ENCODE data around the gene RACGAP1.

RACGAP1 gene

DNA sequence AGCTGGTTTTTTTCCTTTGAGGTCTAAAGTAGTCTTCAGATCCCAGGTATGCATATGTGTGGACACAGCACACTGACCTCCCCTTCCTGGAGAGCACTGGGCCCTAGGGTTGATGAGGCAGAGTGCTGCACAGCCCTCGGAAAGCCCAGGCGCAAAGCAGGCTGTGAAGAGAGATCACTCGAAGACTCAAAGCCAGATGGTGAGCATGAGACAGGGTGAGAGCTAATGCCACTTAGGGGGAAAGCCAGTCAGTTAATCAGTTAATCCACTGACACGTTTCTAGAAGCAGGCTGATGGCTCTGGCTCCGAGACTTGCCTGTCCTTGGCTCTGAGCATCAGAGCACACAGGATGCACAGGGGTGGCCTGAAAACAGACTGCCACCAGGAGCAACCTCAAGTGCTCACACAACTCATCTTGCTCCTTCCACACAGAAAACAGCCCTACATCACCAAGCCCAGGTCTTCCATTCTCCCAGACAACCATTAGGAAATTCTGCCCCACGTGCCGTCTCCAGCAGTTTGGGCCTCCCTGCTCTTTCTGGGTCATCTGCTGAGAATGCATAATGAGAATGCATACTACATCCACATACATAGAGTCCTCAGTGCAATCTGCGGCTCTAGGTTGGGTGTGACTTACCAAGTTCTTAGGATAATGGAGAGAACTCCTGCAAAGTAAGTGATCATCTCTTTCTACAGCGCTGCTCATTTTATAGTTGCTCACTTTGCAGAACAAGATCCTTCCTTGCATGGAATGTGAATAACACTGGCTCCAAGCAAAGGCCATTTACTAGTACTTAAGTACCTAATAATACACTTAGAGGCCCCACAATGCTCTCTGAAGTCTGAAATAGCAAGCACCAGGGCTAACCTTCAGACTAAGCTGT is 40.6 kb downstream of the RACGAP1 start:
- DNase-seq, result no peak

DNA sequence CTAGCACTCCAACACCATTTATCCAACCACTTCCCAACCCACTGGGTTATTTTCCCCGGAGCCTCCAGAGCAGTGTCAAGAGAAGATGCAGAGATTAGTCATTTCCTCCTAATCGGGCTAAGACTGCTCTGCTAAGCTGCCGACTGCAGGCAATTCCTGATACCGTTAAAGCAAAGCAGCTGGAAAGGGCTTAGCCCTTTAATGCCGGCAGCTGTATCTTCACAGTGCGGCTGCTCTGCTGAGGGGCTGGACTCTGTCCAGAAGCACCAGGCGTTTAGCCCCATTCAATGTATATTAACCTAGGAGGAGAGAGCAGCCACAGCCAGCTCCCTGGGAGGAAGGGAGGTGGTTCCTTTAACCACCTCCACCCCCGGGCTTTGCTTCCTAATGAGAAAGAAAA is 41.4 kb downstream of the RACGAP1 start:
- peak; percentile 93 for DNase-seq

DNA sequence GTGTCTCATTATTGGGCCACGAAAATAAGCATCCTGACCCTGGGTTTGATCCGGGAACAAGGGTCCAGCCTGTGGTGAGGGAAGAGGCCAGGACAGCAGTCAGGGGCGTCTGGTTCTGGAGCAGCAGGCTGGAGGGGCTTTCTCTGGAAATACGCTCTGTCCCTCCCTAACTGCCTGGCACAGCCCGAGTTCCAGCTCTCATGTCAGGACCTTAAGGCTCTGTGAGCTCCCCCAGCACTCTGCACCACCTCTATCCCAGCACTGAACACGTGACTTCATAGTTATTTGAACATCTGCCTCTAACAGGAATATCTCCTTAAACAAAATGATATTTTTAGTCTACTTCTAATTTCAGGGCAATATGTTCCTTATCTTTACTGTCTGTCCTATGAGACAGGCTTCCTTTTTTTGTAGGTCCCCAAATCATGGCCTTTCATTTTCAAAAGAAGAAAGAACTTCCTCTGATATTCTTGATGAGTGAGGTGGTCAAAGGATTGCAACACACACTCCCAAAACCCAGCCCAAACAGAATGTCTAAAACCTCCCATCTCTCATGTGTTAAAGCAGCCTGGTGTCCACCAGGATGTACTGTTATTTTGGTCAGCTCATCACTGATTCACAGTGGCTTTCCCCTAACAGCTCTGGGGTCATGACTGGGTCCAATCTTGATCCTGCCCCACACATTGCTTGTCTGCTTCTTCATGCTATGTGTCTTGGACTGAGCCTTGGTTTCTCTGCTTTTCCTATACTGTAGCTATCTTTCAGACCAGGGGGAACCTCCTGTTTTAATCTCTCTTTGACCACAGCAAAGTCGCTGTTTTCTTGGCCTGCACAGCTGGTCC is 42.8 kb downstream of the RACGAP1 start:
- no peak for DNase-seq

DNA sequence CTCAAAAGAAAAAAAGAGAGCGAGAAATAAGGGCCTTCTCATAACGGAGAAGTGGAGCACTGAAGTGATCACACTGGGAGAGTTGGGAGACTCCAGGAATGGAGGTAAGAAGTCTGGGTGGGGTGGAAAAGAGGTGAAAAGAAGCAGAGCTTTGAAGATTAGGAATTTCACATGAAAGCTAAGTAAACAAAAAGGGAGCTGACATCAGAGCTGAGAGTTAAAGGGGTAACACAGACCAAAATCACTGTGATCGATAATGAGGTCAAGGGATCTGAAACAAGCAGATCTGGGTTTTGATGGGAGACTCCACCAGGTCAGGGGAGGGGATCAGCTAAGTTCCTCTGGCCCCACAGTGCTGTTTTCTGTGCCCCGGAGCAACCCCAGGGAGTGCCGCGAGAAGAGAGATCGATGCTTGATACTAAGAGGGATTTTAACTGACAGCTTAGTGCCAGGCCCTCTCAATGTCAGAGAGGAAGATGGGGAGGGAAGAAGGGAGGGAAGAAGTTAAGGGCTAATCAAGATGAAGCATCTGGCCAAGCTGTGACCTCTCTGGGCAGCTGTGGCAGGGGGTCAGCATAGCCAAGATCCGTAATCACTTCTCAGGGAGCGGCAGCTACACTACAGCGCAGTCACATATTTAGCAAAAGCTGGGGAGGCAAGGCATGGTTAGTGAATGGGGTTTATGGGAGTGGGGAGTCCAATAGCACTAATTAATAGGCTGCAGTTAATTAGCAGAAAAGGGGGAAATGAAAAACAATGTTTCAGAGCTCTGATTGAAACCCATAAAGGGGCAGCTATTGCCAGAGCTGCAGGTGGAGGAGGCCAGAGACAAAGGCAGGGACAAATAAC is 44.6 kb downstream of the RACGAP1 start:
- no peak for DNase-seq

DNA sequence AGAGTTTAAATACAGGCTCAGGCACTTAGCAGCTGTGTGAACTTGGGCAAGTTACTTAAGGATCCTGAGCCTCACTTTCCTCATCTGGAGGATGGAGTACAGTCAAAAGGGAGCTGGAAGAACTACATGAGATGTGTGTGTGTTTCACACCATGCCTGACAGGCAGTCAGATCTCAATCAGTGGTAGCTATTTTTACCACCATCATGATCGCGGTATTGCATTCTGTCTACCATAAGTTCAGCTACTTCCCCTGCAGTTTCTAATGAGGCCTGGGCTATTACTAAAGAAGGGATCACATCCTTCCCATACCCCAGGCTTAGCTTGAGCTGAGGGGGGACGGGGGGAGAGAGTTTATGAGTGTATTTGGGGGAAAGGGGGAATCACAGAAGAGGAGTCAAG is 45.5 kb downstream of the RACGAP1 start:
- no peak for DNase-seq

DNA sequence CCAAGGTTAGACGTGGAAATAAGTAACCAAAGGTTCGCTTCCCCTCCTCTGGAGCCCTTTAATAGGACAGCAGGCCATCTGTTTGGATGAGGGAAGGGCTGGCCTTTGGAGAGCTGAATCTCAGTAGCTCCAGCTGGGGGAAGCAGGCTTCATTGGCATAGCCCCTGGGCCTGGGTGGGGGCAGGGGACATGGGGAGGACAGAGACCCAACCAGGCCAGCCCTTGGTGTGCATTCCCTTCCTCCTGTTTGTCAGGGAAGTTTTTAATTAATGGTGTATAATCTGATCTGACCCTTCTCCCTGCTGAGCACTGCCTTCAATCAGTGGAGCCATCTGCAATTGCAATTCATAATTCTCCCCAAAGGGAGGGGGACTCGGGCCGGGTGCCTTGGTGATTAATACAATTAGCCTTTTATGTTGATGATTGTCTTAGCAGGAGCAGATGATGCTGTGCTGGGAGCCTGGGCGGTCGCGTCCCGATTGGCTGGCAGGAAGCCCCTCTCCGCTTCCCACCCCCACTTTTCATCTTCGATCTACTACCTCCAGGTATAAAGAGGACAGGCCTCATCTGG is 46.2 kb downstream of the RACGAP1 start:
- DNase-seq, result no peak

DNA sequence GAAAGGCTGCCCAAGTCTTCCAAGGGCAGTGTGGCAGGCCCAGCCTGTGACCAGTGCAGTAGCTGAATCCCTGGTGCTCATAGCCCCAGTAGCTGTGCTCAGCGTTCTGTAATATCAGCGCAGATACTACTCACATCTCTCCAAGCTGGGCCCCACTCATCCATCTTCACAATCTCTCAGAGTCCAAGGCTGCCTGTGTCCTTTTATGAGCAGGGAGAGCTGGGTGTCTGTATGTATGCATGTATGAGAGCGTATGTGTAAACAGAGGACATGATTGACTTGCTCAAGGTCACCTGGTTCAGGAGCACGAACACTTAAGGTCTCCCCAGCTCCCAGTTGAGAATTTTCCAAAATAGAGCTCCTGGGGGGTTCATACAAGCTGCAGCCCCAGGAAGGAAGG is 47.2 kb downstream of the RACGAP1 start:
- DNase-seq, result no peak

DNA sequence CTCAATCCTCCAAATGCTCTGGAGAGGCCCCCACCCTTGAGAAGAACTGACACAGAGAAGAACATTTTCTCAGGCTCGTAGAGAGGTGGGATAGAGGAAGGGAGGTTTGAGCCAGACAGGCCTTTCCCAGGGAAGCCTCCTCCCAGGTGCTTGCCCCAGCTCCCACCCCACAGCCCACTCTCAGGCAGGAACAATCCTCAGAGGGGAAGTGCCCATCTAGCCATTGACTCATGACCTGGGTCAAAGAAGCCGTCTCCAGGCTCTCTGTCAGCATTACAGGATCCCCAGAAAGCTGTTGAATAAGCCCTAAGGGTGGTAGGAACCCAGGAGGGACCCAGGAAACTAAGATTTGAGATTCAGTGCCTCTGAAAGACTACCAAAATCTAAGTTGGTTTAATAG is 48.7 kb downstream of the RACGAP1 start:
- no peak for DNase-seq

DNA sequence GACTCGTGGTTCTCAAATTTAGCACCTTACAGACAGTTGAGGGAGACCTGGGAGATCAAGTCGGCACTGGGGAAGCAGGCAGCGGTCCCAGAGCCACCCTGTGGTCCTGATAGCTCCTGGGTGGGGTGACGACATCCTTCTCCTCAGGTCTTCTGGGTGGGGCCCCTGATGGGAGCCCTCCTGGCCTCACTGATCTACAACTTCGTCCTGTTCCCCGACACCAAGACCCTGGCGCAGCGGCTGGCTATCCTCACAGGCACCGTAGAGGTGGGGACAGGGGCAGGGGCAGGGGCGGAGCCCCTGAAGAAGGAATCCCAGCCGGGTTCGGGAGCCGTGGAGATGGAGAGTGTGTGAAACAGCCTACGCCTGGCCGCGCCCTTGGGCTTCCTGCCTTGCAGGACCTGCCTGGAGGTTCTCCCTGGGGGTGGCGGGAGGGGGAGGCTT is 50.0 kb downstream of the RACGAP1 start:
- no peak for DNase-seq

DNA sequence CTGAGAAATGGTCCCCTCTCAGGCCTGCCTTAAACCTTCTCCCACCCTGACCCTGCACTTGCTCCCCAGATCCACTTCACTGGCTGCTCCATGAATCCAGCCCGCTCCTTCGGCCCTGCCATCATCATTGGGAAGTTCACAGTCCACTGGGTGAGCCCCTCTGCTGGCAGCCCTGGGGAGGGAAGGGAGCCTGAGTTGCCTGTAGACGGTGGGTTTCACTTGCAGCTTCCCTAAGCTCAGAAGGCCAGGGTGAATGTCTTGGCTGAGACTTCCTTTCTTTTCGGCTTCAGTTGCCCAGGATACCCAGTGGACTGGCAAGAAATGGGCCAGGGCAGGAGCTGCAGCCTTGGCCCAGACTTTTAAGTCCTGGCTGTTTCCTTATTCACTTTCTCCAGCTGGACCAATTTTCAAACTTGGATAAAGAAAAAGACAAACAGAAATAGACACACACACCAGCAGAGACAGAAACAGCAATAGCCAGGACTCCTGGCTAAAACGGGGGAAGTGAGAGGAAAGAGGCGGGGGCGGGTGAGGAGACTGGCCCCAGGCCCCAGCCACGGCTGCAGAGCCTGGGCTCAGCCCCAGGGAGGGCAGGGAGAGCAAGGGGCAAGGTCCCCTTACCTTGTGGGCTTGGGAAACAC is 50.5 kb downstream of the RACGAP1 start:
- no peak for DNase-seq

DNA sequence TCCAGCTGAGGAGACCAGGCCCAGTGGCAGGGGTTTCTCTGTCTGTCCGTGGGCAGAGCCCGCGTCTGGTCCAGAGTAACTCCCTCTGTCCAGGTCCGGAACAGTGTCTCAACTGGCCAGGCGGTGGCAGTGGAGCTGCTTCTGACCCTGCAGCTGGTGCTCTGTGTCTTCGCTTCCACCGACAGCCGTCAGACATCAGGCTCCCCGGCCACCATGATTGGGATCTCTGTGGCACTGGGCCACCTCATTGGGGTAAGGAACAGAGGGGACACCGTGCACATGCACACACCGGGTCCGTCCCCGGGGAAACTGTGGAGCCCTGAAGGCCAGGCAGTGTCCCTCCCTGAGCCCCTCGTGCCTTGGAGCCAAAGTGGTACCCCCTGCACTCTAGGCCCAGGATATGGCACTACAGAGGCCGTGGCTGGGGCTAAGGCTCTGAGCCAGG is 51.0 kb downstream of the RACGAP1 start:
- DNase-seq, result peak; percentile 60

DNA sequence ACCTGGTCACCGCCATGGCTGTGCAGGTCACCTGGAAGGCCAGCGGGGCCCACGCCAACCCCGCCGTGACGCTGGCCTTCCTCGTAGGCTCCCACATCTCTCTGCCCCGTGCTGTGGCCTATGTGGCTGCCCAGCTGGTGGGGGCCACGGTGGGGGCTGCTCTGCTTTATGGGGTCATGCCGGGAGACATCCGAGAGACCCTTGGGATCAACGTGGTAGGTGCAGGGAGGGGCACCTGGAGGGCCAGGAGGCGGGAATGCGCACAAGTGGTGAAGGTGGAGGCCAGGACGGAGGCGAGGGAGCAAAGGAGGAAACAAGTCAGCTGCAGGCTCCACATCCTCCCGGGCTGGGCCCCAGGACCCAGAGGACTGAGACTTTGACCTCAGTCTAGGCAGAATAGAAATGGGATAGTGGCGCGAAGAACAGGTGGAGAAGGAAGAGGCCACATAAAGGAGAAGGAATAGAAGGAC is 51.9 kb downstream of the RACGAP1 start:
- no peak for DNase-seq

DNA sequence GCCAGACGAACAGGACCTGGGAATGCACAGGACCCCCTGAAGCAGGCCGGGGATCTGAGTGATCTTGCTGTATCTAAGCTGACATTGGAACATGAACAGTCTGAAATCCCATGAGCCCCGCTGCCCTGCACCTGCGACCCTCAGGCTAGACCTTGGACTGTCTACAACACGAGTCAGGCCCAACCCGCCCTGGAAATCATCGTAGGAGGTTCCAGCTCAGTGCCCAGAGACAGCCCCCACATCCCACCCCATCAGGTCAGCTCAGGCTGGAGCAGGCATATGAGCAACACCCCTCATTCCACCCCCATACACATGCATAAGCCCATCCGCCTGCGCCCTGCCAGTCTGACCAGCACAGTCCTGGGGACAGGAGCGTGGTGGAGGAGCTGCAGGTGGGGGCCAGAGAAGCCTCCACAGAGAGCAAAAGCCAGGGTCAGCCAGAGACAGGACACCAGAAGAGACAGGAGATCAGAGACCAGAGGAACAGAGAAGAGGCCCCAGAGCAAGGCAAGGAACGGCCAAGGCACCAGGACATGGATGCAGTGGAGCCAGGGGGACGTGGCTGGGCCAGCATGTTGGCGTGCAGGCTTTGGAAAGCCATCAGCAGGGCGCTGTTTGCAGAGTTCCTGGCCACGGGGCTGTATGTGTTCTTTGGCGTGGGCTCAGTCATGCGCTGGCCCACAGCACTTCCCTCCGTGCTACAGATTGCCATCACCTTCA is 52.5 kb downstream of the RACGAP1 start, which contains the start of gene AQP6:
Gene AQP6, plus strand, starts transcription at position 307 of the 720 bp plus-strand sequence. Its CDS starts 227 bp downstream, at position 534.
- DNase-seq, result no peak

DNA sequence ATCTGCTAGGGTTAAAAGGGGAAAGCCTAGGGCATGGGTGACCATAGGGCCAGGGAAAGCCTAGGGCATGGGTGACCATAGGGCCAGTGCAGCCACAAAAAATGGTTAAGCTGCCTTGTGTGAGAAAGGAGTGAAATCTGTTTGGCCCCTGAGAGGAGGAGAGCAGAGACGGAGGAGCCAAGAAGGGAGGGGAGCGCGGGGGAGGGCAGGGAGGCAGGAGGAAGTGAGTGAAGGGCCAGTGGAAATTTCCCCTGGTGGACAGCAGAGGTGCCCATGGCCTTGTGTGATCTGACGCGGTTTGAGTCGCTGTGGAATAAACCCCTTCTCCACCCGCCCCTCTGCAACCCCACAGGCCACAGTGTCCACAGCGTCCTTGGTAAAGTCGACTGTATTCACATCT is 53.2 kb downstream of the RACGAP1 start:
- DNase-seq, result no peak

DNA sequence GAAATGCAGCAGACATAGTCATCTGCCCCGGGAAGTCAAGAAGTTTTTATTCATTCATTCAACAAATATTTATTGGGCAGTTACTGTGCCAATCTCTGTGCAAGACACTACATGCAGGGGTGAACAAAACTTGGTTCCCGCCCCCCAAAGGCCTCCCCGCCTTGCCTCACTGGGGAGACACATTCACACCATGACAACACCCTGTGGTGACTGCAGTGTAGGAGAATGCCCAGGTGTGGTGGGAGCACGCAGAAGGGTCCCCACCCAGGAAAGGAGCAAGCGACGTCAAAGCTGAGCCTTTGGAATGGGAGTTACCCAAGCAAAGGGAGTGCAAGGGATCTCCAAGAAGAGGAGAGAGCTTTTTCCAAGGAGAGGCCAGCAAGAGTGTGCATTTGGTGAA is 54.2 kb downstream of the RACGAP1 start:
- no peak for DNase-seq

DNA sequence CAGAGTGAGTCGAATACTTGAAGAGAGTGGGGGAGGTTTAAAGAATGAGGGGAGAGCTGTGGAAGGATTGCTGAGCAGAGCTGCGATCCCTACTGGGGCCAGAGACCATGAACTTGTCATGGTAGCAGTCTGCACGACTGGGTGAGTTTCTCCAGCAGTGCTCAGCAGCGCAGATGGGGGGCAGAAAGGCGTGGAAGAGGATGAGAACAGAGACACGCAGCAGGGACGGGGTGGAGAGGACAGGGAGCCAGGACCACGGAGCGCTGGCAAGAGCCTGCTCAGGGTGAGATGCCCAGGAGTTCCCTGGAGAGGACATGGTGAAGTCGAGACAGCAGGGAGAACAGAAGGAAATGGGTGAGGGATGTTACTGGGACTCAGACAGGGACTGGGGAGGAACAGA is 54.6 kb downstream of the RACGAP1 start:
- DNase-seq, result no peak

DNA sequence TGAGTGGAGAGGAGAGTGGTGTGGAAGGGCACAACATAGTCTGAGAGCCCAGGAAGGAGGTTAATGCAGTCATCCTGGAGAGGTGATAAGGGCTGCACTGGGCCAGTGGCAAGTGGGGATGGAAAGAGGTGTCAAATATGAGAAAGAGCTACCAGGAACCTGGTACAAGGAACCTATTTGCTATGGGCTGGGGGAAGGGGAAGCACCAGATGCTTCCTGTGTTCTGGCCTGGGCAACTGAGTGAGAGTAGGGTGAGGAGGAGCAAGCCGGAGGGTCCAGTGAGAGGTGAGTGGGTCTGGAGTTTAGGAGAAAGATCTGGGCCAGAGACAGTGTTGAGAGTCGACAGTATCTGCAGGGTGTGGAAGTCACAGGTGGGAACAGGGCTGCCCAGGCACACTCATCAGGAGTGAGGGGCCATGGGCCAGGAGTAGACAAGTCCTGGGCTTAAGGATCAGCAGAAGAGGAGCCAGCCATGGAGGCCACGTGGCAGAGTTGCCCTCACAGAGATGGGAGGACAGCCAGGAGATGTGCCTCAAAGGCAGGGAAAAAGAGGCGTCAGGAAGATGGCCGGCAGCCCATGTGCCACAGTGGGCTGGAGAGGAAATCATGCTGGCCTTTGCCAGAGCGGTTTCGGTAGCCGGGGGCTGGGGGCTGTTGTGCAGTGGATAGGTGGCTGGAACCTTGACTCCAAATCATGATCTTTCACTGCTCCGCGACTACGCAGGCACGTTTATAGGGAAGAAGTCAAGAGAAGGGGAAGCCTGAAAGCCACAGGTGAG is 55.5 kb downstream of the RACGAP1 start:
- no peak for DNase-seq

DNA sequence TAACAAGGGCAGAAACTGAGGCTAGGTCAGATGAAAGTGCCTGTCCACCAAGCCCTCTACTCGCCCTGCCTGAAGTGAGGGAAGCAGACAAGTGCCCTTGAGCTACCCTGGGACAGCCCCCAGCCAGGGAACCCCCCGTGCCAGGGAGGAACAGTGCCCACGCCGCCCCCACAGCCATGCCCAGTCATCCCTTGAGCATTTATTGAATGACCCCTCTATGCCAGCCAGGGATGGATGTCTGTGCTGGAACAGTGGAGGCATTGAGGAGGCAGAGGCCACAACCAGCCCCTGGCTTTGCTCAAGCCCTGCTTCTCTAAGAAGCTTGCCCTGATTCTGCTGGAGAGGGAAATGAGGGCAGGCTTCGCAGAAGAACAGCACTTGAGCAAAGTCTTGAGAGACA is 56.3 kb downstream of the RACGAP1 start:
- no peak for DNase-seq

DNA sequence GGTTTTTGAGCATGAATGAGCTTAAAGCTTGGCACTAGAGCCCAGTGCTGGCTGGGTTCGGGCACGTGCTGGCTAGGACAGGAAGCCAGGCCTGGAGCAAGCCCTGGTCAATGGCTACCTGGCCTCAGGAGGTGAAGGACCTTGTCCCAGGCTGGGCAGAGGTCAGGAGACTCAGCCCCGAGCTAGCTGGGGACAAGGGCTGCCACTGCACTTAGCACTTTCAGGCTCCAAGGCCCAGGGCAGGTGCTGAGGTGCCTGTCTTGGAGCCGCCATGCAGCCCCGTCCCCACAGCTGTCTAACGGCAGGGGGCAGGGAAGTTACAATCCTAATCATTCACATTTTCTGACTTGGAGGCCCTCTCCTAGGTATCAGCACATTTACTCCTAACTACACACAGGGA is 56.8 kb downstream of the RACGAP1 start:
- DNase-seq, result no peak

DNA sequence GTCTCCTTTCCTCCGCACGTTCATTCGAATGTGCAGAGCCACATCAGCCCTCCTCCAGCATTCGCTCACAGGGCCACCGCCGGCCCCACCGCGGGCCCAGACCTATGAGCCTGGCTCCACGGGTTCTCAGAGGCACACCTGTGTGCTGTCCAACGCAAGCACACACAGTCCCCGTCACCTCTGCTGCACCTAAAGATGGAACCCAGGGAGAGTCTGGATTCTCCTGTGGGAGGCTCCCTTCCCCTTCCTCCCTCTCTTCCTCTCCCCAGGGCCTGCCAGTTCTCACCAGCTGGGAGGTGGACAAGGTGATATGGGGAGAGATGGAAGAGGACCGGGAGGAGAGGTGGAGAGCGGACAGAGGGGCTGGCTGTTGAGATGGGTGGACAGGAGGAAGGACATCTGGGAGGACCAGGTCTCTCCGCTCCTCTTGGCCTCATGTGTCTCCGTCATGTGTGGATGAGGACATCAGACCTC is 57.5 kb downstream of the RACGAP1 start:
- DNase-seq, result no peak

Data from fibroblast of upper back skin (primary cell).